GM19452 (cell line): ENCODE results near the gene VPS37C.
"Not testable (repeated sequence)": the region's sequence is repeated elsewhere in the genome, so short reads cannot be mapped to it uniquely, and the experiment has no call there.

Experiments
- ATAC-seq: cut with Tn5 transposase; IDR thresholded peaks from one replicate; pipeline ENCODE4 v1.9.1; 2021; ENCODE audit not compliant: unreplicated experiment

The VPS37C gene

GRCh38 chr11:61102667-61103571 lies 58.3 kb downstream of the VPS37C start:
- ATAC-seq, result no peak

- ATAC-seq, result no peak
Measured at GRCh38 chr11:61098778-61099177, 62.4 kb downstream of the VPS37C start.

DNA sequence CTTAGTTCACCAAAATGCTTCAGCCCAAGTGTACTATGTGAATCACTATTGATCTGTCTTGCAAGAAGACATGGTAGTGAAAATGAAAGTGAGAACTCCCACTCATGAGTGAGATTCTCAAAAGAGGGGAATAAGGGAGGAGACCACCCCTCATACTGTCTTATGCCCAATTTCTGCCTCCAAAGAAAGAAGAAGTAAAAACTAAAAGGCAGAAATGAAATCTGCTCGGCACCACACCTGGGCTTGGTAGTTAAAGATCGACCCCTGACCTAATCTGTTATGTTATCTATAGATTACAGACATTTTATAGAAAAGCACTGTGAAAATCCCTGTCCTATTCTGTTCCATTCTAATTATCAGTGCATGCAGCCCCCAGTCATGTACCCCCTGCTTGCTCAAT lies 63.0 kb downstream of the VPS37C start:
- ATAC-seq, result not testable (repeated sequence)

DNA sequence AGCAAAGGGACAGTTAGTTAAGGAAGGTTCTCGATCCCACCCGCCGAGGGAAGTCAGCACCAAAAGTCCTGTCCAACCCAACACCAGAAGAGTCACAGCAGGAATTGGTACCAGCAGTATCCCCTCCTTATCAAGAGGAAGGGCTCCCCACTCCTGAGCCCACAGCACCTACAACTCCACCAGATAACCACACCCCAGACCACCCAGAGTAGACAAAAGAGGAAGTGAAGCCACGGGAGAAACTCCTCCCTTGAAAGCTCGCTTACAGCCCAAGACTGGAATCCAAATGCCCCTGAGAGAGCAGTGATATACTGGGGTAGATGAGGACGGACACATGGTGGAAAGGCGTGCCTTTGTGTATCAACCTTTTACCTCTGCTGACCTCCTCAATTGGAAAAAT lies 66.2 kb downstream of the VPS37C start:
- no peak for ATAC-seq

DNA sequence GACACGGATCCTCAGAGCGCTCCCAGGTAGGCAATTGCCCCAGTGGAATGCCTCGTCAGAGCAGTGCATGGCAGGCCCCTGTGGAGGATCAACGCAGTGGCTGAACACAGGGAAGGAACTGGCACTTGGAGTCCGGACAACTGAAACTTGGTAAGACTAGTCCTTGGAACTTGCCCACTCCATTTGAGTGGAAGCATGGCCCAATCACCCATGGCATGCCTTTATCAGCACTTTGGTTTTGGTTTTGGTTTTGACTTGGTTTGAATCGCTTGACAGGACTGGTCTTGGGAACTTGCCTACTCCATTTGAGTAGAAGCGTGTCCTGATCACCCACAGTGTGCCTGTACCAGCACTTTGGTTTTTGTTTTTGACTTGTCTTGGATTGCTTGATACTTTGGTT lies 67.1 kb downstream of the VPS37C start:
- not testable (repeated sequence) for ATAC-seq

- ATAC-seq, result no peak
Measured at GRCh38 chr11:61092908-61093763, 68.1 kb downstream of the VPS37C start.

DNA sequence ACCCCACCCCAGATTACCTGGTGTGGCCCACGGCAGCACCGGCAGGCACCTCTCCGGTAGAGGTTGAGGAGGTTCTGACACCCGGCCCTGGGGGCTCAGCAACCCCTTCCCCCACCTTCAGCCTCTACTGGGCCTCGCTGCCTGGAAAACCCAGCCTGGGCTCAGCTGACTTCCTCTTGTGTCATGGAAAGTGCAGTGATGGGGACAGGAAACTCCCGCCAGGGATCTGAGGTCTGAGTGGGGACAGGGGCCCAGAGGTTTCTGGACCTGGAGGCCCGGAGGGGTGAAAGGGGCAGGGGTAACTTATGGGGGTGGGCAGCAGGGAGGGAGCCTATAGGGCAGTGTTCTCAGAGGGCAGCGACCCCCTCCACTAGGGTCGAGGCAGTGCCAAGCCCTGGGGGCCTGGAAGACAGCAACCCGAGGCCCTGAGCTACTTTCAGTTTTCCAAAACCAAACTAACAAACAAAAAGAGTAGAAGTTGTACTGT lies 68.9 kb downstream of the VPS37C start:
- ATAC-seq, result no peak

GRCh38 chr11:61091373-61092279 lies 69.6 kb downstream of the VPS37C start:
- ATAC-seq, result no peak

DNA sequence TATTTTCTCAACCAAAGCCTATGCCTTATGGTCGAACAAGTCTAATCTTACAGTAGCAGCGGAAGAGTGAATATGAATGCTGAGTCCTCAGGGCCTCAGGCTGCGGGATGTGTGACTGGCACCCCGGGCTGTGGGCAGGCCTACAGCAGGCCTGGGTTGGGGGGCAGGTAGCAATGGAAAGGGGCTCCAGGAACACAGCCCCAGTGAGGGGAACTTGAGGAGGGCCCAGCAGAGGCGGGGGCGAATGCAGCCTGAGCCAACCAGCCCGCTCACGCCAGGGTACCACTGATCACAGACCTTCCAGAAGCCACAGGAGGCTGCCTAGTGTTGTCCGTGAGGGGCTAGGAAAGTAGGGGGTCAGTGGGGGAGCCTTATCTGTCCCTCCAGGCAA lies 70.2 kb downstream of the VPS37C start:
- no peak for ATAC-seq

GRCh38 chr11:61090521-61090920 lies 70.7 kb downstream of the VPS37C start:
- no peak for ATAC-seq

- no peak for ATAC-seq
Measured at GRCh38 chr11:61089806-61090491, 71.3 kb downstream of the VPS37C start.

- ATAC-seq, result no peak
Measured at GRCh38 chr11:61087426-61088119, 73.7 kb downstream of the VPS37C start.

GRCh38 chr11:61083601-61084147 lies 77.6 kb downstream of the VPS37C start:
- no peak for ATAC-seq

GRCh38 chr11:61082931-61083531 lies 78.2 kb downstream of the VPS37C start:
- ATAC-seq, result no peak

DNA sequence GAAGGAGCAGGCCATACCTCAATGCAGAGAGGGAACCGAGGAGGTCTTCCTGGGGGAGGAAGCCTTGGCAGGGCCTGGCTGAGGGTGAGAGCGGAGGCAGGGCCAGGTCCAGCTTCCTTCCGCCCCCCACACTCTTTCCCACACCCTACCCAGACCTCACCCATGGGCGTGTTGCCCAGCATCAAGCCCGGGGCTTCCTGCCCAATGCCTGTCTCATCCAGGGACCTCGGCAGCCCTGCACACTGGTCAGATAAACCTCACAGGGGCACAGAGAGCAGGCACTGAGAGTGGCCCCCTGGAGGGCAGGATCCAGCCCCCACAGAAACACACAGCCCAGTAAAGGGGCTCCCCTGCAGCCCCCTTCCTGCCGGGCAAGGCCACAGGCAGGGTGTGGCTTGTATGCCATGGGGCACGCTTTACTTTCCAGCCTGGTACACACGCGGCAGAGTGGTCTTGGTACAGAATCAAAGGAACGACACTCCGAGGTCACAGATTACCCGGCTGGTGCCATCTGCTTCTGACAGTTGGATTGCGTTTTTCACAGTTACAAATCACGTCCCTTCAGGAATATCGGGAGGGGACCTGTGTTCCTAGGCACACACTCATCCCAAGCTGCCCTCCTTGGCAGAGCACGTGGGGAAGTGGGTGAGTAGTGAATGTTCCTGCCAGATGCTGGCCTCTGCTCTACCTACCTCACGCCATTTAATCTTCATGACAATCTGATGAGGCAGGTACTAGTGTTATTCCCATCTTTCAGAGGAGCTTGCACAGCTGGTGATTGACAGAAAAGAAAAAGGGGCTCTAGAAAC lies 79.0 kb downstream of the VPS37C start:
- no peak for ATAC-seq

DNA sequence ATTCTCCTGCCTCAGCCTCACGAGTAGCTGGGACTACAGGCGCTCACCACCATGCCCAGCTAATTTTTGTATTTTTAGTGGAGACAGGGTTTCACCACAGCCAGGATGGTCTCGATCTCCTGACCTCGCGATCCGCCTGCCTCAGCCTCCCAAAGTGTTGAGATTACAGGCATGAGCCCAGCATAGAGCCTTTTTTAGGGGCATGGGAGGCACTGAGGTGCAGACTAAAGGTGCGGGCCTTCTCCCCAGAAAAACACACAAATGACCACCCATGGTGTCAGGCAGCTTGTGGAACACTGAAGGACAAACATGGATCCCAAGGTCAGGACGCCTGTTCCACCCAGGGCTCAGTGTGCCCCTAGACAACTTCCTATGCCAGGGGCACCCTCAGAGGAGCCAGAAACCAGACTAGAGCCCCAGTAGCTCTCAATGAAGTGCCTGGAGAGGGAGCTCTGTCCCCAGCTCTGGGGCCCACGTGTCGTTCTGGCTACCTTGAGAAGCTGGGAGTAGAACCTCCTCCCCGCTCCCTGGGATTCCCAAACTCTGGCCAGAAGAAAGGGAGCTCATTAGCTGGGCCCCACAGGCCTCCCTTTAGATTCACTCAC lies 80.1 kb downstream of the VPS37C start:
- no peak for ATAC-seq

- no peak for ATAC-seq
Measured at GRCh38 chr11:61080526-61080925, 80.7 kb downstream of the VPS37C start.
